HepG2 (cell line): ENCODE measurements around the gene HLA-DMB. TPM values are rescaled to one million over a fixed set of nuclear protein-coding genes. Genes with fewer than 3 reads are reported as not detected.

Source experiments
- DNMT3B ChIP-seq: conservative IDR thresholded peaks from 2 replicates; pipeline ENCODE4 v1.6.1; 2016; ENCODE audit warnings: missing biosample characterization, control low read depth
- ZNF318 ChIP-seq: sonication (generic); formaldehyde crosslinking; IDR thresholded peaks from 2 replicates; pipeline ENCODE4 v1.4.0; 2020; ENCODE audit warnings: mild to moderate bottlenecking, missing genetic modification reagents
- ZNF792 ChIP-seq: IDR thresholded peaks from 2 replicates; pipeline ENCODE4 v1.6.1; 2016
- polyA plus RNA-seq, 8 experiments: library from polyadenylated mRNA; depleted of rRNA in 3 of 8; stranded (reverse) in 7 of 8; unstranded in 1 of 8; fragments of >200 nt; fragmentation: Illumina TruSeq in 4 of 8; extraction: Trizol in 4 of 8; gene quantifications; 2 replicates each; pipeline versions ENCODE4 v1.2.1 to v1.2.3, GENCODE V29; 2011 to 2016; ENCODE audit warnings: low read depth in 4 of 8, missing spikeins in 1 of 8, mixed read lengths in 1 of 8; ENCODE audit not compliant: insufficient read depth in 1 of 8
- total RNA-seq, 5 experiments: library from RNA; depleted of rRNA; stranded (reverse); fragments of >200 nt; fragmentation: Illumina TruSeq; extraction: Trizol; gene quantifications; 2 replicates each; pipeline ENCODE4 v1.2.3, GENCODE V29; 2016; ENCODE audit warnings: low read depth in 1 of 5

Gene HLA-DMB
- total and polyA plus RNA-seq, 2 of the 13 experiments (the other 11 are each of a cell fraction or from before 2014, with no cell fraction given): not detected

GRCh38 chr6:32977272-32977952, 36.6 kb upstream of the HLA-DMB start (continued):
- TF ChIP-seq ZNF318 (CRISPR knock-in tag) (no peak), DNMT3B (CRISPR knock-in tag) (no peak), ZNF792 (no peak)
- TF ChIP-seq, all 625 proteins: peak for 9
